ENCODE results near the gene SGO1.

SGO1 gene

DNA sequence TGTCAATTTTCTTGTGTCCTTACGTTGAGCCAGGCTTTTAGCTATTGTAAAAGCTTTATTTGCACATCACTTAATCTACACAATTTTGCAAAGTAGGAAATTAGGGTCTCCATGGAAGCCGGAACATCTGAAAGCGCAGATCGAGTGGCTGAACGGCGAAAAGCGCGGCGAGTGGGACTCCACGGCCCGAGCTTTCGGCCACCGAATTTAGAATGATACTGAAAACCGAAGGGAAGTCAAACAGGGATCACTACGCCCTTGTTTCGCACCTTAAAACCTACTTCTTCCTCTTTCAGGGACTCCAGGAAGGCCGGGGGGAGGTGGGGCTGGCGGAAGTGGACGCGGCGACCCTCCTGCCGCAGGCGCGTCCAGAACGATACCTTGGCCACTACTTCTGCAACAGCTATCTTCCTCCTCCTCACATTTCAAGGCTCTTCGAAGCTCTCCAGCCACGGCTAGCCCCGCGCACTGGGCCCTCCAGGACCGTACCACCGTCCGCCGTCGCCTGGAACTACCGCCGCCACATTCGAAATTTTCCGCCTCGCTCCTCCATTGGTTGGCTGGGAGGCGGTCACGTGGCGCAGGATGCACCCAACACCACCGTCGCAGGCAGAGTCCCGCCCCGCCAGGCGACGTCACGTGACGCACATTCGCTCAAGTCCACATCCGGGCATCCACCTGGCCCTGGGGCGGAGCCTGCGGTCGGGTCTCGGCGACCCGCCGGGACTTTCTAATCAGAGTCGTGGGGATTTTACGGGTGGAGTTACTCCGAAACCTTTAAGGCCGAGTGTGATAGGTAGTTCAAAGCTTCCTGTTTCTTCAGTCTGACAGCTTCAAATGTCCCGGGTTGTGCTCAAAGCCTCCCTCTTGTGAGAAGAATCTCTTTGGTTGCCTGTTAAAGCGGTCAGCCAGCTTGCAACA lies at the start of gene SGO1:
SGO1 (minus strand) TSS at position 528 of the 921 bp plus-strand sequence. CDS start 2,179 bp downstream, outside the sequence.
- peak within 1 kb of the TSS; percentile 94 for H3K4me2 ChIP-seq (ENCODE audit: low read length)
- peak within 1 kb of the TSS; percentile 87 for H2AFZ ChIP-seq
- no peaks in the 10 kb centered on the region for H3K79me2 ChIP-seq
- peak within 1 kb of the TSS; percentile 97 for H3K4me3 ChIP-seq (ENCODE audit: low read depth, low read length)
- TF ChIP-seq, protein P1, sequence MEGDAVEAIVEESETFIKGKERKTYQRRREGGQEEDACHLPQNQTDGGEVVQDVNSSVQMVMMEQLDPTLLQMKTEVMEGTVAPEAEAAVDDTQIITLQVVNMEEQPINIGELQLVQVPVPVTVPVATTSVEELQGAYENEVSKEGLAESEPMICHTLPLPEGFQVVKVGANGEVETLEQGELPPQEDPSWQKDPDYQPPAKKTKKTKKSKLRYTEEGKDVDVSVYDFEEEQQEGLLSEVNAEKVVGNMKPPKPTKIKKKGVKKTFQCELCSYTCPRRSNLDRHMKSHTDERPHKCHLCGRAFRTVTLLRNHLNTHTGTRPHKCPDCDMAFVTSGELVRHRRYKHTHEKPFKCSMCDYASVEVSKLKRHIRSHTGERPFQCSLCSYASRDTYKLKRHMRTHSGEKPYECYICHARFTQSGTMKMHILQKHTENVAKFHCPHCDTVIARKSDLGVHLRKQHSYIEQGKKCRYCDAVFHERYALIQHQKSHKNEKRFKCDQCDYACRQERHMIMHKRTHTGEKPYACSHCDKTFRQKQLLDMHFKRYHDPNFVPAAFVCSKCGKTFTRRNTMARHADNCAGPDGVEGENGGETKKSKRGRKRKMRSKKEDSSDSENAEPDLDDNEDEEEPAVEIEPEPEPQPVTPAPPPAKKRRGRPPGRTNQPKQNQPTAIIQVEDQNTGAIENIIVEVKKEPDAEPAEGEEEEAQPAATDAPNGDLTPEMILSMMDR (IDR thresholded peaks at IDR 0.05) = no peak
- peaks cover 12% of the 10 kb centered on the region for H3K4me1 ChIP-seq
- peak within 1 kb of the TSS; percentile 94 for H3K27ac ChIP-seq
- H3K9ac ChIP-seq = peak within 1 kb of the TSS; percentile 30
- no peaks in the 10 kb centered on the region for H3K27me3 ChIP-seq (ENCODE audit: control insufficient read depth, insufficient read depth, low read length)
- H3K9me3 ChIP-seq (ENCODE audit: control insufficient read depth, low read length) = no peaks in the 10 kb centered on the region
- H3K36me3 ChIP-seq (ENCODE audit: control insufficient read depth, insufficient read depth, low read length) = no peaks in the 10 kb centered on the region

DNA sequence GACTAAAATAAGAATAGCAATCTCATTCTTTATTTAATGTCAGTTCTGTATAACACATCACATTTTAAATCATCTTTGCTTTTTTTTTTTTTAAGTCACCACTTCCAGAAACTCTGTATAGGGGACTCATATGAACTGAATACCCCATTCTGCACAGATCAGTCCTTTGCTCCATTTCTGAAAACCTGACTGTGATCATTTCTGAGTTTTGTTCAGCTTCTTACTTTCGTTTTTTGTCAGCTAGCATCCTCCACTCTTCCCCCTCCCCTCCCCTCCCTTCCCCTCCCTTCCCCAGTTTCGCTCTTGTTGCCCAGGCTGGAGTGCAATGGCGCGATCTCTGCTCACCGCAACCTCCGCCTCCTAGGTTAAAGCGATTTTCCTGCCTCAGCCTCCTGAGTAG lies 49.8 kb upstream of the SGO1 start:
- Histone ChIP-seq H3K4me2 (ENCODE audit: low read length) (no peak overlapping the region), H3K4me1 (no peaks in the 10 kb centered on the region), H3K79me2 (no peaks in the 10 kb centered on the region), H3K9ac (no peak overlapping the region), H3K27me3 (ENCODE audit: control insufficient read depth, insufficient read depth, low read length) (no peaks in the 10 kb centered on the region), H3K4me3 (ENCODE audit: low read depth, low read length) (no peak overlapping the region), H3K9me3 (ENCODE audit: control insufficient read depth, low read length) (no peaks in the 10 kb centered on the region), H2AFZ (no peak overlapping the region), H3K36me3 (ENCODE audit: control insufficient read depth, insufficient read depth, low read length) (no peaks in the 10 kb centered on the region), H3K27ac (no peak overlapping the region)
- TF ChIP-seq, protein P1 (IDR thresholded peaks at IDR 0.05) = no peak

DNA sequence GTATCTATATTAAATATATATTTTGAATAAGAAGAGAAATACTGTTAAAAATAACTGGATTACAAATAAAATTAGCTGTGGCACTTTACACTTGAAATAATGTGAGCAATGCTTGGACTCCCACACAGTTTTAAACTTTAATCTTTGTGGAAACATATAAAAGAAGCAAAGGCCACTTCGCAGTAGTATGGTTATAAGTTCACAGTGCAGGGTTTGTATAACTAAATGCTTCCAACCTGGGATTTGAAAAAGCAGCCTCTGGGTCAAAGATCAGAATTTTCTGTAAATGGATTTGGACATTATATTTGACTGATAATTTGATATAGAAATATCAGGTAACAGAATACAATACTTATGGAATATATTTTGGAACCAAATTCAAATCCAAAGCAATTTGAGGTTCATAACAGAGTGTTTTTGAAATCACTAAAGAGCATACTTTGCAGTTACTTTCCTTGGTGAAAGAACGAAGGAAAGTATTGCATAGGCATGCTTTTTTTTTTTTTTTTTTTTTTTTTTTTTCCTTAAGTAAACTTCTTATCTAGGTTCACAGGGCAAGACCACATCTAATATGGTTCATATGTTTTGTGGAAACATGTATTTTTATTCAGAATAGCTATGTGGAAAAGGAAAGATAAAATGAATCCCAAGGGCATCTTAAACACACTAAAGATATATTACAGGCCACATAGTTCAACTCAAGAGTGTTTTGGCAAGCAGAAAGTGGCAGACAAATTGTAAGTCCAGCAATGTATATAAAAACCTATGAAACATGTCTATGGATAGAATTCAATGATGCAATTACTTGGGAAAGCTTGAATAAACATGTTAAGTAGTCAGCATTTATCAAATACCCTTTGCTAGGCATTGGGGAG lies 47.1 kb upstream of the SGO1 start:
- Histone ChIP-seq H3K4me3 (ENCODE audit: low read depth, low read length) (no peak overlapping the region), H3K4me1 (no peaks in the 10 kb centered on the region), H3K4me2 (ENCODE audit: low read length) (no peak overlapping the region), H3K27ac (no peak overlapping the region), H3K9ac (no peak overlapping the region), H3K36me3 (ENCODE audit: control insufficient read depth, insufficient read depth, low read length) (no peaks in the 10 kb centered on the region), H2AFZ (no peak overlapping the region), H3K9me3 (ENCODE audit: control insufficient read depth, low read length) (no peaks in the 10 kb centered on the region), H3K27me3 (ENCODE audit: control insufficient read depth, insufficient read depth, low read length) (no peaks in the 10 kb centered on the region), H3K79me2 (no peaks in the 10 kb centered on the region)
- TF ChIP-seq, protein P1 (IDR thresholded peaks at IDR 0.05) = no peak

DNA sequence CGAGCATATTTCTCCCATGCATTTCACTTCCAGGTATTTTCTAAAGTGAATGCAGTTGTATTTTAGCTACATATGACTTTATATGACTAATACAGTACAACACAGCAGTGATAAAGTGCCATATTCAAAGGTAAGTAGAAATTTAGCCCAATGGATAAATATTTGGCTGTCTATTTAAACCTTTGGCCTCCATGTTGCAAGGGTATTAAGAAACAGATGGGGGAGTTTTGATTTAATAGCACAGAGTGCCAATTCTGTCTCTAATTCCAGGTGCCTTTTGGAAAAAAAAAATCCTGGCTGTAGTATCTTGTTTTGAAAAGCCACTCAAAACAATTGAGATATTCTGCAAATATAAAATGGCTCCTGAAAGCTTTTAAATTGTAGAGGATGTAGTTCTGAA lies 44.9 kb upstream of the SGO1 start:
- TF ChIP-seq, protein P1 (IDR thresholded peaks at IDR 0.05) = no peak
- H3K27me3 ChIP-seq (ENCODE audit: control insufficient read depth, insufficient read depth, low read length) = no peaks in the 10 kb centered on the region
- H3K4me3 ChIP-seq (ENCODE audit: low read depth, low read length) = no peak overlapping the region
- no peaks in the 10 kb centered on the region for H3K4me1 ChIP-seq
- no peaks in the 10 kb centered on the region for H3K9me3 ChIP-seq (ENCODE audit: control insufficient read depth, low read length)
- H3K4me2 ChIP-seq (ENCODE audit: low read length) = no peak overlapping the region
- H3K27ac ChIP-seq = no peak overlapping the region
- H3K36me3 ChIP-seq (ENCODE audit: control insufficient read depth, insufficient read depth, low read length) = no peaks in the 10 kb centered on the region
- no peak overlapping the region for H2AFZ ChIP-seq
- H3K9ac ChIP-seq = no peak overlapping the region
- no peaks in the 10 kb centered on the region for H3K79me2 ChIP-seq
